Spinal cord (tissue), 10 donors: ENCODE results near the gene PHGDH. TPM values are rescaled to one million over a fixed set of nuclear protein-coding genes. Genes with fewer than 3 reads are reported as not detected.
"Not testable (repeated sequence)": the region's sequence is repeated elsewhere in the genome, so short reads cannot be mapped to it uniquely, and the experiment has no call there.

ENCODE experiments used
- DNase-seq, 6 donors: peaks; one replicate each; pipeline versions ENCODE4 v3.0.0 to v3.0.0-alpha.2; 2013 to 2015; ENCODE audit warnings: low spot score in 6 of 6, low read depth in 4 of 6
- H3K27ac ChIP-seq: one replicate; pipeline ENCODE4 v1.5.1; 2013; ENCODE audit warnings: low read depth, low read length, control low read depth
- H3K27me3 ChIP-seq: one replicate; pipeline ENCODE4 v1.6.1; 2013; ENCODE audit warnings: low read length; ENCODE audit not compliant: control insufficient read depth, insufficient read depth
- H3K36me3 ChIP-seq: one replicate; pipeline ENCODE4 v1.6.1; 2013; ENCODE audit warnings: low read length; ENCODE audit not compliant: control insufficient read depth, insufficient read depth
- H3K4me1 ChIP-seq: one replicate; pipeline ENCODE4 v1.6.1; 2013; ENCODE audit warnings: low read length; ENCODE audit not compliant: control insufficient read depth, insufficient read depth
- H3K4me3 ChIP-seq: one replicate; pipeline ENCODE4 v1.5.1; 2013; ENCODE audit warnings: low read depth, low read length, control low read depth
- H3K9me3 ChIP-seq: one replicate; pipeline ENCODE4 v1.6.1; 2013; ENCODE audit warnings: low read length; ENCODE audit not compliant: control insufficient read depth, insufficient read depth
- WGBS: methylation state at CpG from one replicate; pipeline ENCODE4 v1.1.5; 2013; ENCODE audit warnings: missing lambda C conversion rate; ENCODE audit not compliant: insufficient coverage; 5-methylcytosine and 5-hydroxymethylcytosine counted together
- polyA plus RNA-seq, 2 donors: library from polyadenylated mRNA; unstranded; fragments of 120-200 nt; gene quantifications; one replicate each; pipeline ENCODE4 v1.2.1, GENCODE V29; 2013; ENCODE audit not compliant: insufficient read length in 2 of 2
- total RNA-seq, 2 donors: library from RNA; depleted of rRNA in 1 of 2; stranded (reverse); fragments of 120-200 nt in 1 of 2; fragments of >200 nt in 1 of 2; gene quantifications; one replicate each; pipeline versions ENCODE4 v1.2.3 to v1.2.4, GENCODE V29; 2013 to 2014
- donor health status: healthy.

Gene PHGDH
- total and polyA plus RNA-seq, 4 donors = 72.1 to 227 (median 143) TPM

- Histone ChIP-seq H3K27ac (no peak overlapping the region), H3K9me3 (no peaks in the 10 kb centered on the region), H3K36me3 (no peaks in the 10 kb centered on the region), H3K4me3 (no peak overlapping the region), H3K27me3 (no peaks in the 10 kb centered on the region), H3K4me1 (no peaks in the 10 kb centered on the region)
- no peak for DNase-seq
- 66% methylated on average over 9 of the region's 13 CpGs for WGBS
Observed at GRCh38 chr1:119778886-119779560, 67.3 kb downstream of the PHGDH start.

- Histone ChIP-seq H3K27me3 (no peaks in the 10 kb centered on the region), H3K4me3 (no peak overlapping the region), H3K4me1 (no peaks in the 10 kb centered on the region), H3K9me3 (no peaks in the 10 kb centered on the region), H3K36me3 (no peaks in the 10 kb centered on the region), H3K27ac (peak overlapping the region; percentile 33)
- WGBS = 61% methylated on average over 4 of the region's 5 CpGs
- DNase-seq = no peak
Observed at GRCh38 chr1:119779869-119780356, 68.2 kb downstream of the PHGDH start.

GRCh38 chr1:119781434-119782210 is 69.9 kb downstream of the PHGDH start:
- Histone ChIP-seq H3K4me1 (no peaks in the 10 kb centered on the region), H3K27ac (no peak overlapping the region), H3K4me3 (no peak overlapping the region), H3K9me3 (no peaks in the 10 kb centered on the region), H3K27me3 (no peaks in the 10 kb centered on the region), H3K36me3 (no peaks in the 10 kb centered on the region)
- DNase-seq = no peak
- WGBS = 96% methylated on average over 6 of the region's 11 CpGs

- WGBS = 93% methylated on average over 2 of the region's 7 CpGs
- Histone ChIP-seq H3K36me3 (no peaks in the 10 kb centered on the region), H3K9me3 (no peaks in the 10 kb centered on the region), H3K4me1 (no peaks in the 10 kb centered on the region), H3K27ac (no peak overlapping the region), H3K27me3 (no peaks in the 10 kb centered on the region), H3K4me3 (no peak overlapping the region)
- DNase-seq = peak in 1 of 6 donors; percentile 14
Observed at GRCh38 chr1:119782631-119783325, 71.0 kb downstream of the PHGDH start.

DNA sequence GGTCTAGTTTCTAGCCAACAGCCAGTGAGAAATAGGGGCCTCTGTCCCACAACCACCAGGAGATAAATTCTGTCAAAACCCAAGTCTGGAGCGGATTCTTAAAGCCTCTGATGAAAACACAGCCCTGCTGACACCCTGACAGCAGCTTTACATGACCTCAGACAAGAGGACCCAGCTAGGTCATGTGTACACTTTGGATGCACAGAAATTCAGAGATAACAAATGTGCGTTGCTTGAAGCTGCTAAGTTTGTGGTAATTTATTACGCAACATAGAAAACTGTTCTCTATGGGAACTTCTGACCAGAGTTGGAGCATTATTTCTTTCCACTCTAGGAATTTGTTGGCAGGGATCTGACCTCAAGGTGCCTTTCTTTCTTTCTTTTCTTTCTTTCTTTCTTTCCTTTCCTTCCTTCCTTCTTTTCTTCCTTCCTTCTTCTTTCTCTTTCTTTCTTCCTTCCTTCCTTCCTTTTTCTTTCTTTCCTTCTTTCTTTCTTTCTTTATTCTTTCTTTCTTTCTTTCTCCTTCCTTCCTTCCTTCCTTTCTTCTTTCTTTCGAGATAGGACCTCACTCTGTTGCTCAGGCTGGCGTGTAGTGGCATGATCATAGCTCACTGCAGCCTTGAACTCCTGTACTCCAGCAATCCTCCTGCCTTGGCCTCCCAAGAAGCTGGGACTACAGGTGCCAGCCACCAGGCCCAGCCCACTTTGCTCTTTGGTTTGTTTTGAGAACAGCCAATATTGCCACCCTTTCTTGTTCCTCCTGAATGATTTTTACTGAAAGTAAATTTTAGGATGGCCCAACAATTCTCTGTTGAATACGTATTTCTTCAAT is 71.8 kb downstream of the PHGDH start:
- Histone ChIP-seq H3K27me3 (no peaks in the 10 kb centered on the region), H3K27ac (no peak overlapping the region), H3K4me3 (no peak overlapping the region), H3K36me3 (no peaks in the 10 kb centered on the region), H3K4me1 (no peaks in the 10 kb centered on the region), H3K9me3 (no peaks in the 10 kb centered on the region)
- WGBS = 84% methylated on average over 4 of the region's 6 CpGs
- DNase-seq = no peak

DNA sequence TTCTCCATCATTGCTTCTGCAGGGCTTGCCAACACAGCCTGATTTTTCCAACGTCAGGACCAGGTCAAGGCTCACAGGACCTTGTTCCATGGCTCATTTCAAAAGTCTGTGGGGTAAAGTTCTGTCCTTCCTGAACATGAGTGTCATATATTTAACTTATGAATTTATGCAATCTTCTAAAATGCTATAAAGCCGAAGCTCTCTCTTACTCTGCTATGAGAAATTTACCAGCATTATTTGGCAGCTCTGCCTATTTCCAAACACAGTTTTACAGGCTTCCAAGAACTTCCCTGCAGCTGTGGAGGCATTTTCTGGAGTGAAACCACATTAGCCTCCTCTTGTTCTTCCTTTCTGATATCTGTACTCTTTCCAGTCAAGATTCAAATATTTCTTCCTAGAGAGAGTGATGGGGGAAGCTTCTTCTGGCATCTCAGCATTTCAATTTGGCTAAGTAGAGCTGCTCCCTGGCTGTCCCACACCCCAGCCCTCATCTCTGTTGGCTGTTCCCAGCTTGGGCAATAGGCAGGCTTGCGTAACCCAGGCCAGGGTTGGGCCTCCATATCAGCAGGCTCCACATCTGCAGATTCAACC is 72.6 kb downstream of the PHGDH start:
- DNase-seq = no peak
- WGBS = 100% methylated on average over 1 of the region's 3 CpGs

GRCh38 chr1:119786046-119786445 is 74.3 kb downstream of the PHGDH start:
- not testable (repeated sequence) for DNase-seq, H3K4me3 ChIP-seq, H3K4me1 ChIP-seq, H3K9me3 ChIP-seq, H3K36me3 ChIP-seq, H3K27ac ChIP-seq, H3K27me3 ChIP-seq
- WGBS = no CpG with 5 or more reads among the region's 7 CpGs

More for the DNA sequence above, 72.6 kb downstream of the PHGDH start:
- H3K36me3 ChIP-seq = no peaks in the 10 kb centered on the region
- no peak overlapping the region for H3K4me3 ChIP-seq
- H3K4me1 ChIP-seq = no peaks in the 10 kb centered on the region
- no peaks in the 10 kb centered on the region for H3K27me3 ChIP-seq
- no peak overlapping the region for H3K27ac ChIP-seq
- no peaks in the 10 kb centered on the region for H3K9me3 ChIP-seq

GRCh38 chr1:119786473-119787050 is 74.8 kb downstream of the PHGDH start:
- WGBS = no CpG with 5 or more reads among the region's 4 CpGs
- H3K36me3 ChIP-seq = not testable (repeated sequence)

More at GRCh38 chr1:119786473-119787050, 74.8 kb downstream of the PHGDH start:
- not testable (repeated sequence) for H3K27me3 ChIP-seq, H3K4me1 ChIP-seq, H3K4me3 ChIP-seq, H3K27ac ChIP-seq, H3K9me3 ChIP-seq, DNase-seq
